ENCODE results near the gene SDC4. TPM values are rescaled to one million over a fixed set of nuclear protein-coding genes. Genes with fewer than 3 reads are reported as not detected.

SDC4 gene
- total RNA-seq, 3 donors from 2014 or later: 114 to 145 (median 122) TPM

- Histone ChIP-seq H3K9me3 (no peaks in the 10 kb centered on the region), H3K4me3 (no peak overlapping the region), H3K4me1 (ENCODE audit: low read depth) (no peaks in the 10 kb centered on the region), H3K36me3 (ENCODE audit: low read depth) (no peaks in the 10 kb centered on the region)
- DNase-seq (no peak), ATAC-seq (peak; percentile 65)
- TF ChIP-seq CTCF (IDR thresholded peaks at IDR 0.05): no peak
- intact Hi-C loops (cut with DNase I, micrococcal nuclease): no loop called here
Observed at GRCh38 chr20:45300961-45301360, 47.3 kb downstream of the SDC4 start.

- no peak for TF ChIP-seq CTCF (IDR thresholded peaks at IDR 0.05)
- no peak for ATAC-seq
- intact Hi-C loops (cut with DNase I, micrococcal nuclease): no loop called here
Observed at GRCh38 chr20:45299786-45300185, 48.4 kb downstream of the SDC4 start.

GRCh38 chr20:45297786-45298497 is 50.3 kb downstream of the SDC4 start:
- no peak for ATAC-seq
- Histone ChIP-seq H3K9me3 (no peaks in the 10 kb centered on the region), H3K4me1 (ENCODE audit: low read depth) (peaks cover 4% of the 10 kb centered on the region), H3K36me3 (ENCODE audit: low read depth) (no peaks in the 10 kb centered on the region), H3K4me3 (no peak overlapping the region)
- intact Hi-C loops (cut with DNase I, micrococcal nuclease): no loop called here
- DNase-seq: no peak
- TF ChIP-seq CTCF (IDR thresholded peaks at IDR 0.05): no peak

More at GRCh38 chr20:45299786-45300185, 48.4 kb downstream of the SDC4 start:
- no peak for DNase-seq
- Histone ChIP-seq H3K4me3 (no peak overlapping the region), H3K9me3 (no peaks in the 10 kb centered on the region), H3K36me3 (ENCODE audit: low read depth) (no peaks in the 10 kb centered on the region), H3K4me1 (ENCODE audit: low read depth) (no peaks in the 10 kb centered on the region)

GRCh38 chr20:45294659-45295058 is 53.6 kb downstream of the SDC4 start:
- no peaks in the 10 kb centered on the region for H3K9me3 ChIP-seq
- DNase-seq: no peak
- no peaks in the 10 kb centered on the region for H3K36me3 ChIP-seq (ENCODE audit: low read depth)
- no peak overlapping the region for H3K4me3 ChIP-seq
- intact Hi-C loops (cut with DNase I, micrococcal nuclease): no loop called here
- no peak for ATAC-seq
- TF ChIP-seq CTCF (IDR thresholded peaks at IDR 0.05): no peak
- H3K4me1 ChIP-seq (ENCODE audit: low read depth): peaks cover 4% of the 10 kb centered on the region

- intact Hi-C loops (cut with DNase I, micrococcal nuclease): no loop called here
Observed at GRCh38 chr20:45294003-45294368, 54.2 kb downstream of the SDC4 start.

More at GRCh38 chr20:45294003-45294368, 54.2 kb downstream of the SDC4 start:
- Histone ChIP-seq H3K36me3 (ENCODE audit: low read depth) (no peaks in the 10 kb centered on the region), H3K4me3 (no peak overlapping the region), H3K9me3 (no peaks in the 10 kb centered on the region), H3K4me1 (ENCODE audit: low read depth) (peaks cover 4% of the 10 kb centered on the region)
- DNase-seq (no peak), ATAC-seq (no peak)
- no peak for TF ChIP-seq CTCF (IDR thresholded peaks at IDR 0.05)

All from mucosa of descending colon (tissue), 3 donors.